ENCODE measurements around the gene IL17REL.

DNA sequence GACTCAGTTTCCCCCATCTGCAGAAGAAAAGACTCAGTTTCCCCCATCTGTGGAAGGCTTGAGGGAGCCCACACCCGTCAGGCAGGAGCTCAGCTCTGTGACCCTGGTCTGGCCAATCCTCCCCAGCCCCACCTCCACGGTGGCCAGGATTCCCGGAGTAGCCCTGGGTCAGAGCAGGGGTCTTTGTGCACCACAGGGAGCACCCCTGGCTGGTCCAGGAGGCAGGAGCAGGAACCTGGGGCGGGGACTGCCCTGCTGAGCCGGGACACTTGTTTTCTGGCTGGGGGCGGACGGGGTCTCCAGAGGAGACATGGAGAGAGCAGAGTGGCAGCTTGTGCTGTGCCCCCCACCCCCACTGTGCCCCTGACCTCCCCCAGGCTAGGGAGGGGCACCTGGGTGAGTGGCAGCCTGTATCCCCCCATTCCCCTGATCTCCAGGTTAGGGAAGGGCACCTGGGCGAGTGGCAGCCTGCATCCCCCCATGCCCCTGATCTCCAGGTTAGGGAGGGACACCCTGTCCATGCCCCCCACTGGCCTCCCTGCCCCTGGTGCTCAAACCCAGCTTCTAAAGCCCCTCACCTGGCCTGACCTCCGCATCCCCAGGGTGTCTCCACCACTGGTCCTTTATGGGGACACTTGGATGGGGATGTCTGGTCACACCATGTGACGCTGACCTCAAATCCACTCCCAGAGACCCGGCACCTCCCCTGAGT lies 18.8 kb downstream of the IL17REL start:
- TF ChIP-seq, protein P1, sequence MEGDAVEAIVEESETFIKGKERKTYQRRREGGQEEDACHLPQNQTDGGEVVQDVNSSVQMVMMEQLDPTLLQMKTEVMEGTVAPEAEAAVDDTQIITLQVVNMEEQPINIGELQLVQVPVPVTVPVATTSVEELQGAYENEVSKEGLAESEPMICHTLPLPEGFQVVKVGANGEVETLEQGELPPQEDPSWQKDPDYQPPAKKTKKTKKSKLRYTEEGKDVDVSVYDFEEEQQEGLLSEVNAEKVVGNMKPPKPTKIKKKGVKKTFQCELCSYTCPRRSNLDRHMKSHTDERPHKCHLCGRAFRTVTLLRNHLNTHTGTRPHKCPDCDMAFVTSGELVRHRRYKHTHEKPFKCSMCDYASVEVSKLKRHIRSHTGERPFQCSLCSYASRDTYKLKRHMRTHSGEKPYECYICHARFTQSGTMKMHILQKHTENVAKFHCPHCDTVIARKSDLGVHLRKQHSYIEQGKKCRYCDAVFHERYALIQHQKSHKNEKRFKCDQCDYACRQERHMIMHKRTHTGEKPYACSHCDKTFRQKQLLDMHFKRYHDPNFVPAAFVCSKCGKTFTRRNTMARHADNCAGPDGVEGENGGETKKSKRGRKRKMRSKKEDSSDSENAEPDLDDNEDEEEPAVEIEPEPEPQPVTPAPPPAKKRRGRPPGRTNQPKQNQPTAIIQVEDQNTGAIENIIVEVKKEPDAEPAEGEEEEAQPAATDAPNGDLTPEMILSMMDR (IDR thresholded peaks at IDR 0.05): no peak
- no peak for TF ChIP-seq POLR2A (IDR thresholded peaks at IDR 0.05)
